Caco-2 (cell line): ENCODE results near the gene PVRIG. TPM values are rescaled to one million over a fixed set of nuclear protein-coding genes. Genes with fewer than 3 reads are reported as not detected.
"Not testable (repeated sequence)": the region's sequence is repeated elsewhere in the genome, so short reads cannot be mapped to it uniquely, and the experiment has no call there.

ENCODE experiments used
- BruUV-seq: library from RNA; stranded (reverse); fragments of 400-500 nt; replicated peaks from 2 replicates; lab custom pipeline; 2021; lab: Mats Ljungman, UMichigan
- CTCF ChIA-PET: fragments of 300-600 bp; sonication (Branson Sonifier 250); formaldehyde crosslinking; loops from one replicate; lab custom pipeline; 2022; ENCODE audit warnings: antibody characterized with exemption; lab: Charles Lee
- POLR2A ChIA-PET: fragments of 300-600 bp; sonication (Branson Sonifier 250); formaldehyde crosslinking; loops from one replicate; lab custom pipeline; 2022; ENCODE audit warnings: antibody characterized with exemption; lab: Charles Lee
- DNase-seq, 2 experiments: peaks; one replicate each; pipeline versions ENCODE4 v3.0.0 to v3.0.0-alpha.2; 2020 to 2022
- H3K27me3 ChIP-seq: replicated peaks from 2 replicates; pipeline ENCODE4 v1.6.0; 2011; ENCODE audit warnings: low read length; ENCODE audit not compliant: control insufficient read depth, insufficient read depth
- H3K36me3 ChIP-seq: 2 replicates; pipeline ENCODE4 v1.5.1; 2011; ENCODE audit warnings: low read length; ENCODE audit not compliant: control insufficient read depth, insufficient read depth
- H3K4me1 ChIP-seq: fragments of 250-450 bp; sonication (Bioruptor Pico); 2 replicates; pipeline ENCODE4 v1.5.1; 2020; ENCODE audit warnings: mild to moderate bottlenecking
- H3K4me3 ChIP-seq: 2 replicates; pipeline ENCODE4 v1.5.1; 2011; ENCODE audit warnings: low read depth, mild to moderate bottlenecking, control low read depth, low read length
- H3K9me3 ChIP-seq: fragments of 250-450 bp; sonication (Bioruptor Pico); 2 replicates; pipeline ENCODE4 v1.5.1; 2020; ENCODE audit warnings: mild to moderate bottlenecking, moderate library complexity
- H3K27ac Mint-ChIP-seq: one replicate; pipeline ENCODE4 v1.8.0; 2022; ENCODE audit warnings: mixed read lengths; ENCODE audit not compliant: unreplicated experiment
- H3K27me3 Mint-ChIP-seq: one replicate; pipeline ENCODE4 v1.8.0; 2022; ENCODE audit warnings: mixed read lengths; ENCODE audit not compliant: insufficient read depth, unreplicated experiment
- H3K36me3 Mint-ChIP-seq: one replicate; pipeline ENCODE4 v1.8.0; 2022; ENCODE audit warnings: mild to moderate bottlenecking, mixed read lengths; ENCODE audit not compliant: insufficient read depth, unreplicated experiment
- H3K4me1 Mint-ChIP-seq: one replicate; pipeline ENCODE4 v1.8.0; 2022; ENCODE audit warnings: low read depth, mixed read lengths; ENCODE audit not compliant: unreplicated experiment
- H3K4me3 Mint-ChIP-seq: one replicate; pipeline ENCODE4 v1.8.0; 2022; ENCODE audit warnings: mild to moderate bottlenecking, moderate library complexity, mixed read lengths; ENCODE audit not compliant: unreplicated experiment
- H3K9me3 Mint-ChIP-seq: one replicate; pipeline ENCODE4 v1.8.0; 2022; ENCODE audit warnings: mixed read lengths; ENCODE audit not compliant: unreplicated experiment
- CTCF ChIP-seq, 2 experiments: fragments of 200-600 bp in 1 of 2; IDR thresholded peaks; 1 replicate in 1 of 2; 2 replicates in 1 of 2; pipeline versions ENCODE4 v1.5.1 to v1.8.0; 2011 to 2022; ENCODE audit warnings: antibody characterized with exemption in 1 of 2, control low read depth in 1 of 2, inconsistent platforms in 1 of 2, low read depth in 1 of 2, low read length in 1 of 2, mild to moderate bottlenecking in 1 of 2, moderate library complexity in 1 of 2; ENCODE audit not compliant: insufficient read depth in 1 of 2, severe bottlenecking in 1 of 2, unreplicated experiment in 1 of 2
- intact Hi-C: fragments of 100-400 bp; cut with micrococcal nuclease; formaldehyde crosslinking; loops from one replicate; pipeline ENCODE4 v1.10.0; 2022; ENCODE audit not compliant: unreplicated experiment
- total RNA-seq: library from RNA; stranded (reverse); gene quantifications from 2 replicates; pipeline ENCODE4 v1.2.3, GENCODE V29; 2022

PVRIG gene
- total RNA-seq, 1 experiment from 2014 or later: not detected

GRCh38 chr7:100264669-100265165 lies 45.0 kb downstream of the PVRIG start:
- H3K9me3 Mint-ChIP-seq, BruUV-seq, H3K27me3 Mint-ChIP-seq, H3K36me3 ChIP-seq, H3K27me3 ChIP-seq, POLR2A ChIA-PET, CTCF ChIA-PET, H3K27ac Mint-ChIP-seq, H3K9me3 ChIP-seq, H3K4me3 Mint-ChIP-seq, H3K4me3 ChIP-seq: not testable (repeated sequence)
- peaks cover 32% of the 10 kb centered on the region for H3K4me1 ChIP-seq
- intact Hi-C loops: loop anchor here (5.0 kb wide), 1 partner anchor 73 kb away; no protein-coding TSS in a partner anchor
- H3K4me1 Mint-ChIP-seq: peaks cover 24% of the 10 kb centered on the region
- peak in 1 of 2 experiments; percentile 58 for DNase-seq
- peaks cover 24% of the 10 kb centered on the region for H3K36me3 Mint-ChIP-seq

- H3K36me3 Mint-ChIP-seq: peaks cover 25% of the 10 kb centered on the region
- H3K4me3 Mint-ChIP-seq, H3K36me3 ChIP-seq: not testable (repeated sequence)
Measured at GRCh38 chr7:100265851-100266250, 46.1 kb downstream of the PVRIG start.

GRCh38 chr7:100266576-100267354 lies 47.0 kb downstream of the PVRIG start:
- H3K27me3 Mint-ChIP-seq: no peaks in the 10 kb centered on the region
- BruUV-seq: no TSS peak
- no peaks in the 10 kb centered on the region for H3K9me3 ChIP-seq
- TF ChIP-seq CTCF (IDR thresholded peaks at IDR 0.05; ENCODE audit: insufficient read depth in 1 of 2, low read depth in 1 of 2, low read length in 1 of 2, severe bottlenecking in 1 of 2, unreplicated experiment in 1 of 2): no peak
- H3K27me3 ChIP-seq: no peaks in the 10 kb centered on the region
- DNase-seq: peak in 1 of 2 experiments; percentile 50
- H3K36me3 Mint-ChIP-seq: peaks cover 29% of the 10 kb centered on the region
- H3K27ac Mint-ChIP-seq: peak overlapping the region; percentile 62
- POLR2A ChIA-PET: no interaction called here
- peaks cover 36% of the 10 kb centered on the region for H3K4me1 ChIP-seq
- intact Hi-C loops: loop anchor here (5.0 kb wide), 1 partner anchor 71 kb away; no protein-coding TSS in a partner anchor
- H3K4me1 Mint-ChIP-seq: peaks cover 24% of the 10 kb centered on the region
- H3K4me3 ChIP-seq: no peak overlapping the region
- no peaks in the 10 kb centered on the region for H3K36me3 ChIP-seq
- H3K4me3 Mint-ChIP-seq: peak overlapping the region; percentile 25
- H3K9me3 Mint-ChIP-seq: no peaks in the 10 kb centered on the region
- CTCF ChIA-PET: no interaction called here

More at GRCh38 chr7:100265851-100266250, 46.1 kb downstream of the PVRIG start:
- peaks cover 35% of the 10 kb centered on the region for H3K4me1 ChIP-seq
- BruUV-seq, H3K4me3 ChIP-seq, H3K9me3 Mint-ChIP-seq, H3K27ac Mint-ChIP-seq, H3K27me3 Mint-ChIP-seq, H3K9me3 ChIP-seq, CTCF ChIA-PET, H3K27me3 ChIP-seq, POLR2A ChIA-PET, DNase-seq: not testable (repeated sequence)
- H3K4me1 Mint-ChIP-seq: peaks cover 24% of the 10 kb centered on the region
- intact Hi-C loops: loop anchor here (5.0 kb wide), 1 partner anchor 71 kb away; no protein-coding TSS in a partner anchor

GRCh38 chr7:100267648-100268047 lies 47.9 kb downstream of the PVRIG start:
- POLR2A ChIA-PET: no interaction called here
- no TSS peak for BruUV-seq
- no peaks in the 10 kb centered on the region for H3K27me3 ChIP-seq
- TF ChIP-seq CTCF (IDR thresholded peaks at IDR 0.05; ENCODE audit: insufficient read depth in 1 of 2, low read depth in 1 of 2, low read length in 1 of 2, severe bottlenecking in 1 of 2, unreplicated experiment in 1 of 2): no peak
- H3K4me1 ChIP-seq: peaks cover 36% of the 10 kb centered on the region
- no peak overlapping the region for H3K4me3 ChIP-seq
- Mint-ChIP-seq H3K9me3 (no peaks in the 10 kb centered on the region), H3K4me1 (peaks cover 24% of the 10 kb centered on the region), H3K27me3 (no peaks in the 10 kb centered on the region), H3K36me3 (peaks cover 37% of the 10 kb centered on the region), H3K27ac (peak overlapping the region; percentile 92), H3K4me3 (no peak overlapping the region)
- DNase-seq: no peak
- H3K9me3 ChIP-seq: no peaks in the 10 kb centered on the region
- intact Hi-C loops: loop anchor here (2.0 to 5.0 kb wide), 2 partner anchors 19 to 70 kb away; no protein-coding TSS in a partner anchor
- H3K36me3 ChIP-seq: no peaks in the 10 kb centered on the region
- CTCF ChIA-PET: no interaction called here

- H3K4me1 ChIP-seq: peaks cover 36% of the 10 kb centered on the region
- POLR2A ChIA-PET, DNase-seq: not testable (repeated sequence)
Measured at GRCh38 chr7:100268882-100269281, 49.1 kb downstream of the PVRIG start.

More at GRCh38 chr7:100268882-100269281, 49.1 kb downstream of the PVRIG start:
- peak overlapping the region; percentile 69 for H3K4me3 Mint-ChIP-seq
- H3K4me1 Mint-ChIP-seq: peaks cover 24% of the 10 kb centered on the region
- not testable (repeated sequence) for H3K27me3 ChIP-seq, H3K9me3 Mint-ChIP-seq, H3K36me3 ChIP-seq, BruUV-seq, H3K27me3 Mint-ChIP-seq, H3K9me3 ChIP-seq
- intact Hi-C loops: loop anchor here (2.0 to 5.0 kb wide), 2 partner anchors 20 to 68 kb away; no protein-coding TSS in a partner anchor
- H3K27ac Mint-ChIP-seq: peak overlapping the region; percentile 92
- peak overlapping the region; percentile 9 for H3K4me3 ChIP-seq
- CTCF ChIA-PET: interaction anchor here (1.8 kb wide), 1 partner anchor 22 kb away, joined by 4 read pairs; no protein-coding TSS in a partner anchor
- H3K36me3 Mint-ChIP-seq: peaks cover 37% of the 10 kb centered on the region
